NCI-H2029 (cell line): ENCODE data around the gene TGM6.

Experiments used
- DNase-seq: peaks from one replicate; lab custom pipeline; 2025; lab: John Stamatoyannopoulos, UW

TGM6 gene

DNA sequence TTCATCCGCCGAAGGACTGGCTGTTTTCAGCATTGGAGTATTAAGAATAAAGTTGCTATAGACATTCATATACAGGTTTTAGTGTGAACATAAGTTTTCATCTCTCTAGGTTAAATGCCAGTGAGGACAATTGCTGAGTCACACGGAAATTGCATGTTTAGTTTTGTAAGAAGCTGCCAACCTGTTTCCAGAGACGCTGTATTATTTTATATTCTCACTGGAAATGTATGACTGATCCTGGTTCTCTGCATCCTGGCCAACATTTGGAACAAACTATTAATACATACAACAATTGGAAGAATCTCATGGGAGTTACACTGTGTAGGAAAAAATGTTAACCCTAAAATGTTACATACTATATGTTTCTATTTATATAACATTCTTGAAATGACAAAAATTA, 16.7 kb upstream of the TGM6 start:
- no peak for DNase-seq

DNA sequence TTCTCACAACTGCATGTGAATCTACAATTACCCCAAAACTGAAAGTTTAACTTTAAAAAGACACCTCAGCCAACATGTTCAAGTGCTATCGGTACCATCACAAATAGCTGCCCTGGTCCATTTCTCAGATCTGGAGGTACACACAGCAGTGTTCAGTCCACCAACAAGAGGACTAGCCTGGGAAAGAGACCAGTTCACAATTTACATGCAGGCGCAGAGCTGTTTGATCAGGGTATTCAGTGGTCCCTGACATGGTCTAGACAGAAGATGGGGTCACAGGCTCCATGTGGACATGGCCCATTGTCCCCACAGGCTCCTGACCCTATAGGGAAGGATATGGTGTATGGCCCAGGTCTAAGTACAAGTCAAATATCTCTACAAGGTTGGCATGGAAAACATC, 15.6 kb upstream of the TGM6 start:
- no peak for DNase-seq

DNA sequence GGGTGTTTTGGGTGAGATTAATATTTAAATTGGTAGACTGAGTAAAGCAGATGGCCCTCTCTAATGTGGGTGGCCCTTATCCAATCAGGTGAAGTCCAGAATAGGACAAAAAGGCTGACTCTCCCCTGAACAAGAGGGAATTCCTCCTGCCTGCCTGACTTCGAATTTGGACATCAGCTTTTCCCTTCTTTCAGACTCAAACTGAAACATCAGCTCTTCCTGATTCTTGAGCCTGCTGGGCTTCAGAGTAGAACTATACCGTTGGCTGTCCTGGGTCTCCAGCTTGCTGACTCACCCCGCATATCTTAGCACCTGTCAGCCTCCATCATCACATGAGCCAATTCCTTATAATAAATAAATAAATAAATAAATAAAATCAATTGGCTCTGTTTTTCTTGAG, 15.0 kb upstream of the TGM6 start:
- DNase-seq, result no peak

DNA sequence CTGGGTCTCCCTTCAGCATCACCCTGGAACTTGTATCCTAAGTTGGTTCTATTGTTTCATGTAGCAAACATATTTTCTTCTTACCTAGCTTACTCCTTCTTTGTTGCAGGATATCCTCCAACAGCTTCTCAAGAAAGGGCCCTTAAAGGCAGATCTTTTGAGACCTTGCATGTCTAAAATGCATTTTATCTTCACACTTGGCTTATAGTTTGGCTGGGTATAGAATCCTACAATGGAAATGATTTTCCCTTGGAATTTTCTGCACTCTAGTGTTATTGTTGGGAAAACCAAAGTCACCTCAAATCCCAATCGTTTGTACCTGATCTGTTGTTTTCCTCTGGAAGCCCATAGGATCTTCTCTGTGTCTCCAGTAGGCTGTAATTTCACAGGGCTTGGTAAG, 12.1 kb upstream of the TGM6 start:
- DNase-seq, result no peak

DNA sequence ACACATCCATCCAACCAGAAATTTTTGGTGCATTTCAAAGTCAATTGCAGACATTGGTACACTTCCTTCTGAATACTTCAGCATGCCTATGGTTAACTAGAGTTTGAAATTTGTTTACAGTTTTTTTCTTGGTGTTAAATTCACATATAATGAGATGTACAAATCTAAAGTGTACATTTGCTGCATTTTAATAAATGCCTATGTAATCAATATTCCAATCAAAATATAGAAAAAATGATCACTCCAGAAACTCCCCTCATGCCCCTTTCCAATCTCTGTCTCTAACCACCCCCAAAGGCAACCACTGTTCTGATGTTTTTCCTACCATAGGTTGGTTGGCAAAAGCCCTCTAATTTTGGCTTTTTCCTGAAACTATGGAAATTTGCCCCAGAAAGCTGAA, 7.6 kb upstream of the TGM6 start:
- no peak for DNase-seq

DNA sequence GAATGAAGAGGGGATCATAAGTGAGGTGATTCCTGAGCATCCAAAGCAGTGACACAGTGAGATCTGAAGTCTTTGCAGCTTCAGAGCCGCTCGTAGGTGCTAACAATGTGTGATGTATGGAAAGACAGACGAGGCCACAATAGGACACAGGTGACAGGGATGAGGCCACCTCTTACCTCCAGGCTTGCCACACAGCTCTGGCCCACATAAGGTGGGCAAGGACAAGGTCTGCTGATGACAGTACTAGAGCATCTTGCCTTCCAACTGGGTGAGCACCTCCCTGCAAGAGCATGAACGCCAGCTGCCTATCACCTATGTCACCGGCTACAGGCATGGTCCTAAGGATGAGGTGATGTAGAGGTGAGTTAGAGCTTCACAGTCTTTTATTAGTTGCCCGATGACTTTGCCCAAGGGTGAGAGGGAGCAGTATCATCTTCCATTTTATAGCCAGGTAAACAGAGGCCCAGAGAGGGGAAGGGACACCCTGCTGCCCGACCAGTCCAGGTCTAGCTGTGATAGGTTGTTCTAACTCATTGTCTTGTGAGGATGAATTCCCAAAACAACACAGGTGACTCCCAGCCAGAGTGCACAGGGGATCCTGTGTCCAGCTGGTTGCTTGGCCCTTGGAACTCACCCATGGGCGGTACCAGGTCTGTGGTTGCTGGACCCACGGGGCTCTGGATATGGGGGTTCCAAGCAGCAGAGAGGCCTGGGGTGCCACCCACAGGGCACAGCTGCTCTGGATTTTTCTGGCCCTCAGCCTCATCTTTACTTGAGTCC, 6.2 kb upstream of the TGM6 start:
- no peak for DNase-seq

DNA sequence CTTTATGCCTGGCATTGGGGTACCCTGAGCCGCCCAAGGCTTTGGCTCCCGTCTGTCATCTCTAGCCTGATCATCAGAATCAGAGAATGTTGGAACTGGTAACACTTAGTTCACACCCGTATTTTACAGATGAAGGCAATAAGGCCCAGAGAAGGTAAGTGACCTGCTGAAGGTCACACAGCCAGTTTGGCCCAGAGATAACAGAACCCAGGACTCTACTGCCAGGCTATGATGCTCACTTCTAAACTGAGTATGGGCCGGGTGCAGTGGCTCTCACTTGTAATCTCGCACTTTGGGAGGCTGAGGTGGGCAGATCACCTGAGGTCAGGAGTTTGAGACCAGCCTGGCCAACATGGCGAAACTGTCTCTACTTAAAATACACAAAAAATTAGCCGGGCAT, 1.8 kb upstream of the TGM6 start:
- DNase-seq, result no peak

DNA sequence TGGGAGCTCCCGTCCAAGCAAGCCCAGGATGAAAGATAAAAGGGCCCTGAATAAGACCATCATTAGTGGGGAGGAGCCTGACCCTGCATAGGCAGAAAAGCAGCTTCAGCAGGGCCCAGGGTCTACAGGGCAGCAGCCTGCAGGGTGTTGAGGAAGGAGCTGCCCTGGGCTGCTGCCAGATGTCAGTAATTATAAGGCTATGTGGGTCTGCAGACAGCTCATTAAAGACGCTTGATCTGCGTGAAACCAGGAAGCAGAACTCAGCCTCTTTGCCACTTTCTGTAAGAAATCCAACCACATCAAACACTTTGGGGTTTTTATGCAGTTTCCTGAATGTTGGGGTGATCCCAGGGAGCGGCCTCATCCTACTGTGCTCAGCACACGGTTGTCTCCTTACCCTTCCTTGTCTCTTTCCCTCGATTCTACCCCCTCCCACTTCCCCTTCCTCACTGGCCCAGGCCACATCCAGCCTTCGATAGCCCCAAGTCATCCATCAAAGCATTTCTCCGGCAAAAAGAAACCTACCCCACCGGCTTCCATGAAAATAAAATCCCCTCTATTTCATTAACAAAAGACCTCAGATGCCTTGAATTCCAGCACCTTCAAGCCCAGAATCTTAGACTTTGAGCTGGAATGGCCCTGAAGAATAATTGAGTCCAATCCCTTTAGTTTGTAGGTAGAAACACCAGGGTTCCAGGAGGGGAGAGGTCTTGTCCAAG, 1.0 kb upstream of the TGM6 start:
- no peak for DNase-seq

DNA sequence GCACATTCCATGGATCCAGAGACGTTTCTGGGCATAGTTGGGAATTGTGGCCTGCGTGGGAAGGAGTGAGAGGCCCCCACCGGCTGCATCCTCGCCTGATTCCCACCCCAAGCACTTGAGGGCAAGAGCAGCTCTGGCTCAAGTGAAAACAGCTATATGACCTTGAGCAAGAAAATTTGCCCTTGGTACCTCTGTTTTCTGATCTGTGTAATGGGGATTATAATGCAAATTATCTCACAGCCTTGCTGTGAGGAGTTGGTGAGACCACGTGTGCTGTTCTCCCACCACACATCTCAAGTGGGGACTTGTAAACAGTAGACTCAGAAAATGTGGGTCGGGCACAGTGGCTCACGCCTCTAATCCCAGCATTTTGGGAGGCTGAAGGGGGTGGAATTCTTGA, 602 bp downstream of the TGM6 start:
- DNase-seq, result no peak

DNA sequence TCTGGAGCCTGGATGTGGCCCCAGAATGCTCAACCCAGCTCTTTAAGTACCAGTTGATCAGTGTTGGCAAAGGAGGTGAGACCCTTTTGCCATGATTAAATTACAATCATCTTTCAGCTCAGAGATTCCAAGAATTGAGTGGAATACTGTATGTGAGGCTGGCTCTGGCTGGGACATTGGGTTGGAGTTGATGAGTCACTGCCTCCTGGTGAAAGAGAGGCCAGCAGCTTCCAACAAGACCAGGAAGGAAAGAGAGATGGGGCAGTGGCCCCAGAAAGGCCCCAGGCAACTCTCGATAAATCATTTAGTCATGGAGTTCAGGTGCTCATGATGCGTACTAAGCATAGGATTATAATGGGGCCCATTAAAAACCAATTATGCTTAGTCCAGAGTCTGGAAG, 2.1 kb downstream of the TGM6 start:
- no peak for DNase-seq

DNA sequence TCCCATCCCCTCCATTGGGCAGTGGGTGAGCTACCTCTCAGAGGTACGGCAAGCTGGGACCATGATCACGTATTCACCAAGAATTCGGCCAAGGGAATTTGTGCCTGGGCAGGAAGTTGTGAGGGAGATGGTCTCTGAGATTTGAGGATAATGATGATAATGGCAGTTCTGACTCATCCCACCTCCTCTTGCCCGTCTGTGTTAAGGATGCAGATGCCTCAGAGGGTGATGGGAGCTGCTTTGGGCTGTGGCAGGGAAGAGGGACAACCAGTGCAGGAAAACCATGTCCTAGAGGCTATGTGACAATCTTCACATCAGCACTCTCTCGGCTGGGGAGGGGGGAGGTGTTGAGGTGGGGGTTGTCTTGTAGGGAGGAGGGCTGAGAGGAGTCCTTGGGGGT, 4.3 kb downstream of the TGM6 start:
- DNase-seq, result no peak

DNA sequence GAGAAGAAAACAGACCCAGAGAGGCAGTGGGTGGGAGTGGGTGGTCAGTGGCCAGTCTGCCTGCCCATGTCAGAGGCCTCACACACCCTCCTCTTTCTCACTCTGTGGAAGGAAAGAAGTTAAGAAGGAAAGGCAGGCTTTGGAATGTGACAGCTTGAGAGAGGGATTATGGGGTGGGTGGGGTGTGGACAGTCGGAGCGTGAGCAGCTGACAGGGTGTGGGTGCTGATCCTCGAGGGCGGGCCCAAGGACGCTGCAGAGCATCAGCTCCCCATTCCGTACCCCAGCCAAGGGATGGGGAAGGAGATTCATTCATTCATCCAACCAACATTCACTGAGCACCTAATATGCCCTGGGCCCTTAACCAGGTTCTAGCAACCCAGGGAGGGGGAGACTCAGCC, 4.8 kb downstream of the TGM6 start:
- no peak for DNase-seq

DNA sequence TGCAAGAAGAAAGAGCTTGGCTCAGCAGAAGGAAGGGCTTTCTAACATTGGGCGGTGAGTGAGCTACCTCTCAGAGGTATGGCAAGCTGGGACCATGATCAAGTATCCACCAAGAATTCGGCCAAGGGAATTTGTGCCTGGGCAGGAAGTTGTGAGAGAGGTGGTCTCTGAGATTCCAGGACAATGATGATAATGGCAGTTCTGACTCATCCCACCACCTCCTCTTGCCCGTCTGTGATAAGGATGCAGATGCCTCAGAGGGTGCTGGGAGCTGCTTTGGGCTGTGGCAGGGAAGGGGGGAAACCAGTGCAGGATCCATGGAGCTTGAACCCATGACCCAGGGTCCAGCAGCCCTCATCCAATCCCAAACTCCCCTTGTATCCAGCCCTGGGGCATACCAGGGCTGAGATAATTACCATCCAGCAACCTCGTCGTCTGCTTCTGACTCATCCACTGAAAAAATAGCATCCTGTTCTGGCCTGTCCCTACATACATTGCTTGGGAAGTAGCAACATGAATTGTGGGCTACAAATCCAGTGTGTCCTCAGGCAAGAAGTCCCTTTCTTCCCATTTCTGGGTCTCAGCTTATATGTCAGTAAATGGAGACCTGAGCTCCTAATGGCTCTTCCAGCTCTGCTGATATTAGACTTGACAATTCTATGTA, 5.9 kb downstream of the TGM6 start:
- DNase-seq, result no peak

DNA sequence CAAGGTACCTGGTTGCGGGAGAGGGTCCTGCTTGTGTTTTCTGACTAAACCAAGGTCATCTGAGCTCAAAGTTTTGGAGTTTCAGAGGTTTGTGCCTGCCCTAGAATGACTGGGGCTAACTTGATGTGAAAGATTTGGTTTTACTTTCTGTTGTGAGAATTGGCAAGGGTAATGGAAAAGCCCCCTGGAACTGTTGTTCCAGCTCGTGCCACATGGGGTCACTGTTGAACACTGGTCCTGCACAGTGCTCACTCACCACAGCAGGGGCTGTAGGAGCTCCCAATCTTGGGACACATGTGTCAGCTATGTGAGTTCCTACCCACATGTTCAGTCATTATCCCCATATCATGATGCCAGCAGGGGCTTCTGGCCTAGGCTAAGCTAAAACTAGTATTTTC, 6.5 kb downstream of the TGM6 start:
- no peak for DNase-seq

DNA sequence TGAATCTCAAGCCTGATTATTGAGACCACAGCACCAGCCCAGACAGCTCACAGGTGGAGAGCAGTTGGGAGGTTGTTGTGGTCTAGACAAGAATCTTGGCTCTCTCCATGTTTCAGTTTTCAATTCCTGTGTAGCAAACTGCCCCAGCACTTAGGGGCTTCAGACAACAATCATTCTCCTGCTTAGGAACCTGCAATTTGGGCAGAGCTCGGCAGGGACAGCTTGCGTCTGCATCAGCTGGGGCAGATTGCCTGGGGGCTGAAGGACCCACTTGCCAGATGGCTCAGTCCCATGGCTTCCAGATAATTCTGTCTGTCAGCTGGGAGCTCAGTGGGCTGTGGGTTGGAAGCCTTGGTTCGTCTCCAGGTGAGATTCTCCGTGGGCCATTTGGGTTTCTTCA, 6.9 kb downstream of the TGM6 start:
- DNase-seq, result no peak

DNA sequence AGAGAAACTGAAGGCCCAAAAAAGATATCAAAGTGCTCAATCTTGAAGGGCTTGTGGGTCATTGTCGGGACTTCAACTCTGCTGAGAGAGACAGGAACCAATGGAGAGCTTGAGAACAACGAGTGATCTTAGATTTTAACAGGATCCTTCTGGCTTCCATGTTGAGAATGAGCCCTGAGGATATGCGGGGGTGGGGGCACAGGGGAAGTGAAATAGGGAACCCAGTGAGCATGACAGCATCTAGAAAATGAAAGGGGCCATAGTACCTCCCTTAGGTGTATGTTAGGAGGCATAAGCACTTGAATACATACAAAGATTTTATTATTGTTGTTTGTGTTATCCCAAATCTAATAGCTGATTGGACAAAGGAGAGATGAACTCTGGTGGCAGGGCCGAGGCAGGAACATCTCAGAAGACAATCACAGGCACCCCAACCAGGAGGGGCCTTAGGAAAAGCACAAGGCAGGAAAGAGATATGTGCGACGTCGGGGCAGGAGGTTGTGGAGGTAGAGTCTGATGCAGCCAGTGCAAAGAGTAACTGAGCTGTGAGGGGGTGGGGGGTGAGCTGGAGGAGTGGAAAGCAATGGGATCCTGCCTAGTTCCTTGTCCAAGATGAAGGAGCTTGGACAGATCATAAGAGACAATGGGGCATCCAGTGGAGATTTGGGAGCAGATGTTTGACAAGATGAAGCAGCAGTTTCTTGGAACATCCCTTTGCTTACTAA, 10.4 kb downstream of the TGM6 start:
- DNase-seq, result no peak

DNA sequence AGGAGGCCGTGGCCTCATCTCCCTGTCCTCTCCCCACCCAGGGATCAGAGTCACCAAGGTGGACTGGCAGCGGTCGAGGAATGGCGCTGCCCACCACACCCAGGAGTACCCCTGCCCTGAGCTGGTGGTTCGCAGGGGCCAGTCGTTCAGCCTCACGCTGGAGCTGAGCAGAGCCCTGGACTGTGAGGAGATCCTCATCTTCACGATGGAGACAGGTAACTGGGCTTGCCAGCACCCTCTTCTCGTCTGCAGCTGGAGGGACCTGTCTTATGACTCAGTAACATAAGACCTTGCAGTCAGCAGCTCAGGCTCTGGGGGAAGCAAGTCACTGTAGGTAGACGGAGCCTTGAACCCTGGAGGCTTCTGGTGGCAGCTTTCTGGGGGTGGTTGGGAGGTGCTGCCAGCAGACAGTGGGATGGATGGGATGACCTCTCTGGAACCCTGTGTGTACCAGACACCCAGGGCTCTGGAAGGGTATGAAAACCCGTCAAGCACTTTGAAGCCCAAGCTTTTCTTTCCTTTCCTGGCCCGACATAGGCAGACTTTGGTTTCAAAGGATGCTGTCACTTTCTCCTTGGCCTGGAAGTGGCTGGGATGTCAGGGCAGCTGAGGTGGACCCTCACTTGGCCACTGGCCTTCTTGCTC, 13.8 kb downstream of the TGM6 start:
- DNase-seq, result no peak

DNA sequence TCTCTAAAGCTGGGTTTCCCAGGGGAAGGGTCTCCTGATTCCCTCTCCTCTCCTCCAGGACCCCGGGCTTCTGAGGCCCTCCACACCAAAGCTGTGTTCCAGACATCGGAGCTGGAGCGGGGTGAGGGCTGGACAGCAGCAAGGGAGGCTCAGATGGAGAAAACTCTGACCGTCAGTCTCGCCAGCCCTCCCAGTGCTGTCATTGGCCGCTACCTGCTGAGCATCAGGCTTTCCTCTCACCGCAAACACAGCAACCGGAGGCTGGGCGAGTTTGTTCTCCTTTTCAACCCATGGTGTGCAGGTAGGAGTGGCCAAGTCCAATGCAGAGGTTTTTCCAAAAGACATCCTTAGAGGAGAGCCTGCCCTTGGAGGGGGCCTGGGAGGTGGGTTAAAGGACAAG, 14.4 kb downstream of the TGM6 start:
- DNase-seq, result no peak

DNA sequence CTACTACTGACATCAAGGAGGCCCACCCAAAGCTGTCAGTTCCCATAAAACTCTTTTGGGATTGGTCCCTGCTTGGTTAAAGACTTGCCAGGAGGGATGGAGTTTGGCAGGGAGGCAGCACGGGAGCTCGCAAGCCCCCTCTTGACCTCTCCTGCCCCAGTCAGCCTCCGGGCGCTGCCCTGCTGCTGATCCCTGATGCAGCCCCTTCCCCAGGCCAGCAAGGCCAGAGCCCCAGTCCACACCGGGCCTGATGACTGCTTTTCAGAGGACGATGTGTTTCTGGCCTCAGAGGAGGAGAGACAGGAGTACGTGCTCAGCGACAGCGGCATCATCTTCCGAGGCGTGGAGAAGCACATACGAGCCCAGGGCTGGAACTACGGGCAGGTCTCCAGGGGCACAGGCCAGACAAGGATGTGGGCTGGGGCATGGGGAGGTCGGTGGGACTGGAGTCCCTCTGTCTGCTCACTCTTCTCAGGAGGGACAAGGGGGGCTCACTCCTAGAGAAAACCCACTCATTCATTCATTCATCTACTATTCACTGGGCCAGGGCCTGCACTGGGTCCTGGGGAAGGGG, 15.6 kb downstream of the TGM6 start:
- DNase-seq, result no peak

DNA sequence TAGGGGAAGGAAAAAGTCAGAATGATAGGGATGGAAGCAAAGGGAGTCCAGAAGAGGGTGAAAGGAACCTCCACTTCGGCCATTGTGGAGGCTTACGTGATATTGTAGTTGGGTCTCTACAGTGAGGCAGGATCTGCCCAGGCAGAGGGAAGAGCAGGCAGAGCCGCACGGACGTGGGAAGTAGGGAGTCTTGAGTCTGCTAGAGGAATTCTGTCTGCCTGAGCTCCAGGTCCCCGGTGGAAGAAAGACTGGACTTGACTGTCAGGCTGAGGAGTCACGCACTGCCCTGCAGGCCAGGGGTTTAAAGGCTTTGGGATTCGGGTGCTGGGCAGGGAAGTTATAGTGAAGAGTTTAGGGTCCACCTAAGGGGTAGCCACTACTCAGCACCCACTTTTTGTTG, 16.4 kb downstream of the TGM6 start:
- DNase-seq, result no peak

DNA sequence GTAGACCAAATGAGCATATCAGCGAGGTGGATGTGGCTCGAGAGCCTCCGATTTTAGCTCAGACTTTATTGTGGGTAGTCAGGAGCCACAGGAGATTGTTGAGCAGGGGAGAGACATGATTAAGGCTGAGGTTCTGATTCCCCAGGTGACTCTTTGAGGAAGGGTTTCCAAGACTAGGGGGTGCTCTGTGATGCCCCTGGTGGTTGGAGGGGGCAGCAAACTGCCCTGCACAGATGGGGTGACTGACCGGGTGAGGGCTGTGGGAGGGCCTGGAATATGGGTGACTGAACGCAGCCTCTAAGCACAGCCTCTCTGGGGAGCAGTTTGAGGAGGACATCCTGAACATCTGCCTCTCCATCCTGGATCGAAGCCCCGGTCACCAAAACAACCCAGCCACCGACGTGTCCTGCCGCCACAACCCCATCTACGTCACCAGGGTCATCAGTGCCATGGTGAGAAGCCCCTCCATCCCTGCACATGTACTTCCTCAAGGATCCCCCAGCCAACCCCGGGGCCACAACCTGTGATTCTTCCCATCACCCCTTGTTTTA, 17.0 kb downstream of the TGM6 start:
- no peak for DNase-seq

DNA sequence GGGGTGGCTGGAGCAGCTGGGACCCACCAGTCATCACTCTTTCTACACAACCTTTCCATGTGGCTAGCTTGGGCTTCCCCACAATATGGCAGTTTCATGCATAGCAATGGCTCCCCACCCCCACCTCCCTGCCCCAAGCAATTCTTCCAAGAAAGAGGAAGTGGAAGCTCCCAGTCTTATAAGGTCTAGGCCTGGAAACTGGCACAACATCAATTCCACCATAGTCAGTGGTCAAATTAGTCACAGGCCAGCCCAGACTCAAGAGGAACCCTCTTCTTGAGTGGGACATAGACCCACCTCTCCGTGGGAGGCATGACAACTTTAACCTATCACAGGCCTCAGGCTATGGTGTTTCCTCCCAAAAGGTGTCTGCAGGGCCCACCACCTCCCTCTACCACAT, 17.7 kb downstream of the TGM6 start:
- no peak for DNase-seq
